H1 (cell line): ENCODE measurements around the gene CERS1. TPM values are rescaled to one million over a fixed set of nuclear protein-coding genes. Genes with fewer than 3 reads are reported as not detected.

ENCODE experiments used
- CTCF ChIA-PET: fragments of 300-600 bp; sonication (Branson Sonifier 250); formaldehyde crosslinking; loops from one replicate; lab custom pipeline; 2021; ENCODE audit not compliant: partially characterized antibody; lab: Charles Lee
- POLR2A ChIA-PET: fragments of 300-600 bp; sonication (Branson Sonifier 250); formaldehyde crosslinking; loops from one replicate; lab custom pipeline; 2021; ENCODE audit warnings: inconsistent platforms; ENCODE audit not compliant: partially characterized antibody; lab: Charles Lee
- DNase-seq, 2 experiments: peaks; one replicate each; pipeline versions ENCODE4 v3.0.0 to v3.0.0-alpha.2; 2010 to 2022; ENCODE audit warnings: low spot score in 2 of 2, low read depth in 1 of 2, mixed read lengths in 1 of 2
- FAIRE-seq: peaks from 2 replicates; lab custom pipeline; 2011; peaks lifted over from hg19 to GRCh38; lab: Jason Lieb, UNC
- H2AFZ ChIP-seq: 2 replicates; pipeline ENCODE4 v1.8.1; 2012; ENCODE audit warnings: low read length, inconsistent platforms
- H2AK5ac ChIP-seq: 2 replicates; pipeline ENCODE4 v1.6.1; 2013; ENCODE audit warnings: low read depth, low read length
- H2BK120ac ChIP-seq: replicated peaks from 2 replicates; pipeline ENCODE3; 2013; ENCODE audit warnings: low read depth, low read length, inconsistent platforms
- H2BK12ac ChIP-seq: 2 replicates; pipeline ENCODE4 v1.6.1; 2013; ENCODE audit warnings: low read depth, low read length
- H2BK15ac ChIP-seq: 2 replicates; pipeline ENCODE4 v1.6.1; 2013; ENCODE audit warnings: low read length
- H2BK20ac ChIP-seq: 2 replicates; pipeline ENCODE4 v1.6.1; 2013; ENCODE audit warnings: low read length
- H2BK5ac ChIP-seq: 2 replicates; pipeline ENCODE4 v1.6.1; 2013; ENCODE audit warnings: low read depth, low read length
- H3K14ac ChIP-seq: 2 replicates; pipeline ENCODE4 v1.6.1; 2013; ENCODE audit warnings: inconsistent platforms; ENCODE audit not compliant: insufficient read length
- H3K18ac ChIP-seq: 2 replicates; pipeline ENCODE4 v1.6.1; 2013; ENCODE audit warnings: low read length; ENCODE audit errors: extremely low read depth
- H3K23ac ChIP-seq: 2 replicates; pipeline ENCODE4 v1.6.1; 2013; ENCODE audit warnings: inconsistent platforms; ENCODE audit not compliant: insufficient read length
- H3K23me2 ChIP-seq: 2 replicates; pipeline ENCODE4 v1.6.1; 2013; ENCODE audit warnings: low read depth, low read length
- H3K27ac ChIP-seq: 2 replicates; pipeline ENCODE4 v1.6.1; 2011; ENCODE audit warnings: low read depth, low read length, inconsistent platforms
- H3K27me3 ChIP-seq, 4 experiments: replicated peaks in 1 of 4; 1 replicate in 1 of 4; 2 replicates in 3 of 4; pipeline versions ENCODE4 v1.6.1 to v1.8.1; 2011 to 2013; ENCODE audit warnings: low read length in 3 of 4, mild to moderate bottlenecking in 3 of 4, inconsistent platforms in 2 of 4, mixed read lengths in 2 of 4, moderate library complexity in 1 of 4; ENCODE audit not compliant: control insufficient read depth in 3 of 4, insufficient read depth in 3 of 4; ENCODE audit errors: extremely low read depth in 1 of 4
- H3K36me3 ChIP-seq, 4 experiments: 2 replicates each; pipeline versions ENCODE4 v1.6.1 to v1.8.1; 2011 to 2013; ENCODE audit warnings: mild to moderate bottlenecking in 4 of 4, low read length in 3 of 4, moderate library complexity in 2 of 4, control low read depth in 1 of 4, inconsistent platforms in 1 of 4; ENCODE audit not compliant: insufficient read depth in 4 of 4, control insufficient read depth in 2 of 4
- H3K4ac ChIP-seq: replicated peaks from 2 replicates; pipeline ENCODE3; 2013; ENCODE audit warnings: low read length, low read depth, mixed read lengths, inconsistent platforms; ENCODE audit not compliant: insufficient read length
- H3K4me1 ChIP-seq, 4 experiments: replicated peaks in 1 of 4; 1 replicate in 1 of 4; 2 replicates in 3 of 4; pipeline versions ENCODE4 v1.6.1 to v1.8.1; 2011 to 2013; ENCODE audit warnings: low read length in 3 of 4, inconsistent platforms in 2 of 4, mixed read lengths in 1 of 4; ENCODE audit not compliant: insufficient read depth in 4 of 4, control insufficient read depth in 3 of 4
- H3K4me2 ChIP-seq, 2 experiments: 2 replicates each; pipeline versions ENCODE4 v1.6.1 to v1.8.1; 2011 to 2013; ENCODE audit warnings: low read depth in 2 of 2, low read length in 2 of 2, control low read depth in 1 of 2, inconsistent platforms in 1 of 2, mild to moderate bottlenecking in 1 of 2; ENCODE audit not compliant: insufficient read depth in 1 of 2
- H3K4me3 ChIP-seq, 4 experiments: fragments of 200-600, 300-600 bp in 1 of 4; sonication (generic), shearing (Covaris generic), sonication (Bioruptor Twin) in 1 of 4; 2 replicates each; pipeline versions ENCODE4 v1.5.1 to v1.8.1; 2011 to 2016; ENCODE audit warnings: low read length in 4 of 4, low read depth in 3 of 4, control low read depth in 2 of 4, inconsistent platforms in 2 of 4, mild to moderate bottlenecking in 2 of 4, mixed read lengths in 1 of 4, moderate library complexity in 1 of 4; ENCODE audit not compliant: insufficient read depth in 2 of 4; ENCODE audit errors: extremely low read depth in 1 of 4
- H3K56ac ChIP-seq: replicated peaks from 2 replicates; pipeline ENCODE3; 2013; ENCODE audit warnings: low read depth, mild to moderate bottlenecking, mixed read lengths, low read length, inconsistent platforms; ENCODE audit not compliant: insufficient read length
- H3K79me1 ChIP-seq: 2 replicates; pipeline ENCODE4 v1.6.1; 2013; ENCODE audit warnings: low read depth, low read length, control low read depth
- H3K79me2 ChIP-seq, 2 experiments: 2 replicates each; pipeline versions ENCODE4 v1.6.1 to v1.8.1; 2012 to 2013; ENCODE audit warnings: low read length in 2 of 2, mild to moderate bottlenecking in 2 of 2, inconsistent platforms in 1 of 2; ENCODE audit not compliant: insufficient read depth in 2 of 2, control insufficient read depth in 1 of 2
- H3K9ac ChIP-seq, 4 experiments: replicated peaks in 1 of 4; 1 replicate in 1 of 4; 2 replicates in 3 of 4; pipeline versions ENCODE4 v1.6.1 to v1.8.1; 2011 to 2013; ENCODE audit warnings: low read depth in 3 of 4, low read length in 3 of 4, control low read depth in 2 of 4, mild to moderate bottlenecking in 2 of 4, moderate library complexity in 2 of 4, inconsistent platforms in 1 of 4; ENCODE audit errors: extremely low read depth in 1 of 4
- H3K9me3 ChIP-seq, 2 experiments: 2 replicates each; pipeline versions ENCODE4 v1.6.1 to v1.8.1; 2012 to 2013; ENCODE audit warnings: mild to moderate bottlenecking in 2 of 2, moderate library complexity in 2 of 2, control low read depth in 1 of 2, inconsistent platforms in 1 of 2, low read depth in 1 of 2, low read length in 1 of 2, mixed read lengths in 1 of 2; ENCODE audit not compliant: insufficient read depth in 2 of 2
- H4K20me1 ChIP-seq, 2 experiments: replicated peaks in 1 of 2; 2 replicates each; pipeline versions ENCODE3 to v1.8.1; 2011 to 2013; ENCODE audit warnings: inconsistent platforms in 2 of 2, low read length in 2 of 2, mild to moderate bottlenecking in 1 of 2; ENCODE audit not compliant: insufficient read depth in 2 of 2, control insufficient read depth in 1 of 2
- H4K5ac ChIP-seq: 2 replicates; pipeline ENCODE4 v1.6.1; 2013; ENCODE audit warnings: low read length, low read depth, mixed read lengths, inconsistent platforms; ENCODE audit not compliant: insufficient read length
- H4K8ac ChIP-seq: 2 replicates; pipeline ENCODE4 v1.8.0; 2013; ENCODE audit warnings: mild to moderate bottlenecking, moderate library complexity, low read length, inconsistent platforms; ENCODE audit not compliant: insufficient read depth; ENCODE audit errors: extremely low read depth
- H4K91ac ChIP-seq: replicated peaks from 2 replicates; pipeline ENCODE3; 2013; ENCODE audit warnings: low read length, mixed read lengths, inconsistent platforms; ENCODE audit not compliant: insufficient read length
- CBX5 ChIP-seq: fragments of 300-800, 300-1000 bp; sonication (generic); IDR thresholded peaks from 2 replicates; pipeline ENCODE4 v1.7.1; 2016; ENCODE audit warnings: antibody characterized with exemption, low read length, low read depth
- CBX8 ChIP-seq: fragments of 300-800, 300-1000 bp; sonication (generic); IDR thresholded peaks from 2 replicates; pipeline ENCODE4 v1.7.1; 2016; ENCODE audit warnings: low read depth, low read length, borderline replicate concordance
- EGR1 ChIP-seq: IDR thresholded peaks from 2 replicates; pipeline ENCODE4 v1.6.1; 2011; ENCODE audit warnings: low read depth, low read length, borderline replicate concordance
- GTF2F1 ChIP-seq: IDR thresholded peaks from 2 replicates; pipeline ENCODE4 v1.6.1; 2012; ENCODE audit warnings: low read depth, low read length, improper control_type of control experiment, borderline replicate concordance
- HDAC2 ChIP-seq, 2 experiments: fragments of 300-600 bp in 1 of 2; sonication (generic) in 1 of 2; IDR thresholded peaks; 2 replicates each; pipeline ENCODE4 v1.6.1; 2011 to 2012; ENCODE audit warnings: low read depth in 2 of 2, low read length in 2 of 2, mild to moderate bottlenecking in 2 of 2, moderate library complexity in 2 of 2, borderline replicate concordance in 1 of 2, inconsistent platforms in 1 of 2
- HDAC6 ChIP-seq: IDR thresholded peaks from one replicate; pipeline ENCODE4 v1.7.1; 2012; ENCODE audit warnings: low read depth, mild to moderate bottlenecking, inconsistent platforms, low read length, moderate library complexity
- NRF1 ChIP-seq: IDR thresholded peaks from 2 replicates; pipeline ENCODE4 v1.6.1; 2011; ENCODE audit warnings: mild to moderate bottlenecking, low read depth, low read length, improper control_type of control experiment
- PHF8 ChIP-seq: fragments of 200-600 bp; sonication (generic); conservative IDR thresholded peaks from 2 replicates; pipeline ENCODE4 v1.7.1; 2012; ENCODE audit warnings: low read depth, mild to moderate bottlenecking, inconsistent platforms, low read length, moderate library complexity
- SAP30 ChIP-seq: fragments of 300-600 bp; sonication (generic); IDR thresholded peaks from 2 replicates; pipeline ENCODE4 v1.7.1; 2012; ENCODE audit warnings: low read length, moderate library complexity, mild to moderate bottlenecking, inconsistent platforms; ENCODE audit not compliant: insufficient read depth, insufficient replicate concordance
- SIN3A ChIP-seq, 2 experiments: IDR thresholded peaks in 1 of 2; conservative IDR thresholded peaks in 1 of 2; 2 replicates each; pipeline ENCODE4 v1.6.1; 2011 to 2012; ENCODE audit warnings: low read length in 2 of 2, improper control_type of control experiment in 1 of 2, low read depth in 1 of 2, mild to moderate bottlenecking in 1 of 2
- TBP ChIP-seq: IDR thresholded peaks from 2 replicates; pipeline ENCODE4 v1.6.1; 2011; ENCODE audit warnings: low read depth, low read length, improper control_type of control experiment
- YY1 ChIP-seq: IDR thresholded peaks from 2 replicates; pipeline ENCODE4 v1.6.1; 2011; ENCODE audit warnings: low read depth, mild to moderate bottlenecking, low read length
- WGBS, 2 experiments: shearing (Covaris generic) in 1 of 2; methylation state at CpG; one replicate each; pipeline versions ENCODE4 v1.1.6 to v1.1.7; 2013 to 2015; ENCODE audit warnings: low lambda C conversion rate in 2 of 2, mixed read lengths in 2 of 2, inconsistent platforms in 1 of 2, low coverage in 1 of 2, missing lambda C conversion rate in 1 of 2; ENCODE audit not compliant: insufficient replicate concordance in 2 of 2, insufficient coverage in 1 of 2, insufficient read length in 1 of 2; ENCODE audit errors: extremely low coverage in 1 of 2, missing lambda C conversion rate in 1 of 2; 5-methylcytosine and 5-hydroxymethylcytosine counted together
- polyA plus RNA-seq, 7 experiments: library from polyadenylated mRNA; depleted of rRNA in 3 of 7; stranded (reverse) in 5 of 7; unstranded in 2 of 7; fragments of >200 nt in 5 of 7; fragments of 200-250 nt in 2 of 7; gene quantifications; 1 replicate in 5 of 7; 2 replicates in 1 of 7; 4 replicates in 1 of 7; pipeline versions ENCODE4 v1.2.1 to v1.2.3, GENCODE V29; 2011 to 2013; ENCODE audit warnings: missing spikeins in 2 of 7, mixed read lengths in 2 of 7
- total RNA-seq: library from RNA; stranded (reverse); fragmentation: NEBNext Ultra II Directional; extraction: Animal tissue kit (Norgen Biotek cat#: 25700); gene quantifications from 2 replicates; pipeline ENCODE4 v1.2.1, GENCODE V29; 2021

Gene CERS1
- total and polyA plus RNA-seq, 2 of the 8 experiments (the other 6 are each of a cell fraction or from before 2014, with no cell fraction given) = 18.6 to 51.0 TPM

GRCh38 chr19:18893587-18894253 lies 2.2 kb downstream of the CERS1 start:
- 90% methylated on average over 9 of the region's 18 CpGs; no CpG with 5 or more reads in 1 of the 2 experiments for WGBS, 2 experiments
- Histone ChIP-seq H4K20me1 (peaks cover 5 to 12% of the 10 kb centered on the region in 2 experiments), H4K5ac (no peak overlapping the region), H3K9me3 (no peaks in the 10 kb centered on the region), H3K36me3 (no peaks in the 10 kb centered on the region), H2BK120ac (no peak overlapping the region), H3K18ac (no peak overlapping the region), H3K27me3 (peaks cover 0 to 13% (median 8%) of the 10 kb centered on the region in 4 experiments; a peak in 4 of 7 replicates), H3K79me2 (no peaks in the 10 kb centered on the region), H3K4me3 (no peak overlapping the region), H2AFZ (no peak overlapping the region), H3K4ac (no peak overlapping the region), H3K23me2 (peaks cover 6% of the 10 kb centered on the region; the same call in 1 of the 2 replicates), H2AK5ac (no peak overlapping the region), H3K4me2 (no peak overlapping the region; a peak in 2 of 4 replicates), H2BK20ac (no peak overlapping the region), H2BK15ac (no peak overlapping the region), H2BK5ac (no peak overlapping the region), H3K56ac (no peak overlapping the region), H3K4me1 (peaks cover 0 to 12% (median 5%) of the 10 kb centered on the region in 4 experiments; a peak in 5 of 7 replicates), H3K14ac (no peak overlapping the region), H3K9ac (no peak overlapping the region), H3K79me1 (no peaks in the 10 kb centered on the region), H3K27ac (no peak overlapping the region), H4K8ac (no peak overlapping the region), H3K23ac (no peak overlapping the region), H4K91ac (no peak overlapping the region), H2BK12ac (no peak overlapping the region)
- ChIA-PET POLR2A (interaction anchor here (1.0 to 4.0 kb wide), 11 partner anchors 10 to 96 kb away, joined by 3 to 17 read pairs (median 4); partner anchors contain the start of genes COPE and DDX49), CTCF (interaction anchor here (0.7 to 4.5 kb wide), 9 partner anchors 12 to 102 kb away, joined by 3 to 34 read pairs (median 6); no protein-coding TSS in a partner anchor)
- DNase-seq (no peak), FAIRE-seq (no peak)
- TF ChIP-seq CBX5 (no peak), CBX8 (no peak), TBP (no peak), YY1 (no peak), SAP30 (no peak), PHF8 (no peak), HDAC2 (IDR thresholded peaks at IDR 0.05; ENCODE audit: borderline replicate concordance in 1 of 2, low read depth in 2 of 2, low read length in 2 of 2) (no peak), NRF1 (no peak), HDAC6 (no peak), GTF2F1 (no peak), SIN3A (conservative IDR thresholded peaks at IDR 0.05 in 1 of 2, IDR thresholded peaks at IDR 0.05 in 1 of 2; ENCODE audit: low read depth in 1 of 2, low read length in 2 of 2) (no peak), EGR1 (no peak)
